ENCODE measurements around the gene KCNH6. TPM values are rescaled to one million over a fixed set of nuclear protein-coding genes. Genes with fewer than 3 reads are reported as not detected.
A peak's percentile ranks its signal among the peaks of the same experiment; 100 is the strongest.

KCNH6 gene
- total and polyA plus RNA-seq, 9 of the 15 experiments (the other 6 are each of a cell fraction or from before 2014, with no cell fraction given), result not detected

DNA sequence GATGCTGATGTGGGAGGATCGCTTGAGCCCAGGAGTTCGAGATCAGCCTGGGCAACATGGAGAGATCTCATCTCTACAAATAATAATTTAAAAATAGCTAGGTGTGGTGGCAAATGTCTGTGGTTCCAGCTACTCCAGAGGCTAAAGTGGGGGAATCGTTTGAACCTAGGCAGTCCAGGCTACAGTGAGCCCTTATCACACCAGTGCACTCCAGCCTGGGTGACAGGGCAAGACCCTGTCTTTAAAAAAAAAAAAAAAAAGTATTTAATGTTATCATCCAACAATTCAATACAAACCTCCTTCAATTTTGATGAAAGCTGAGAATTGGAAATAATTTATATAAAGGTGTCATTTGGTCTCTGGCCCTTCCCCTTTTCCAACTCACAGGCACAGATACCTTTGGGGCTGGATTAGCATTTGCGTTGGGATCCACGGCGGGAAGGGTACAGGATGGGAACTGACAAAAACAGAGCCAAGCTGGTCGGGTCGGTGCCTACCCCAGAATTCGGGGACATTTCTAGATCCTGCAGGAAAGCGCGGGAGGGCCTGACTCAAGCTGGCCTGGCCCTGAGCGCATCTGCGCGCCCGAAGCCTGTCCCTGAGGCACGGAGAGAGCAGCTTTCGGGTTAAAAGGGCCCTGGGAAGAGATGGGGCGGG, 26.3 kb downstream of the KCNH6 start (continued):
- TF ChIP-seq, protein P1, sequence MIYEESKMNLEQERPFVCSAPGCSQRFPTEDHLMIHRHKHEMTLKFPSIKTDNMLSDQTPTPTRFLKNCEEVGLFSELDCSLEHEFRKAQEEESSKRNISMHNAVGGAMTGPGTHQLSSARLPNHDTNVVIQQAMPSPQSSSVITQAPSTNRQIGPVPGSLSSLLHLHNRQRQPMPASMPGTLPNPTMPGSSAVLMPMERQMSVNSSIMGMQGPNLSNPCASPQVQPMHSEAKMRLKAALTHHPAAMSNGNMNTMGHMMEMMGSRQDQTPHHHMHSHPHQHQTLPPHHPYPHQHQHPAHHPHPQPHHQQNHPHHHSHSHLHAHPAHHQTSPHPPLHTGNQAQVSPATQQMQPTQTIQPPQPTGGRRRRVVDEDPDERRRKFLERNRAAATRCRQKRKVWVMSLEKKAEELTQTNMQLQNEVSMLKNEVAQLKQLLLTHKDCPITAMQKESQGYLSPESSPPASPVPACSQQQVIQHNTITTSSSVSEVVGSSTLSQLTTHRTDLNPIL (CRISPR knock-in tag; IDR thresholded peaks at IDR 0.05), result no peak
- TF ChIP-seq MECOM (CRISPR knock-in tag; IDR thresholded peaks at IDR 0.05) (no peak), NCOA4 (IDR thresholded peaks at IDR 0.05; ENCODE audit: partially characterized antibody) (no peak), SMAD3 (CRISPR knock-in tag; conservative IDR thresholded peaks at IDR 0.05) (no peak), SPI1 (IDR thresholded peaks at IDR 0.05; ENCODE audit: borderline replicate concordance, low read depth, low read length) (0 out of 2 replicates have a peak, but pooled peaks have one; percentile 42), PCBP2 (IDR thresholded peaks at IDR 0.05; ENCODE audit: low read depth, low read length, poor library complexity, severe bottlenecking) (no peak), TAL1 (IDR thresholded peaks at IDR 0.05) (peak; percentile 64; the same call in 1 of the 2 replicates), XRCC4 (IDR thresholded peaks at IDR 0.05; ENCODE audit: extremely low read depth, insufficient read depth, insufficient read length) (no peak), MCM3 (IDR thresholded peaks at IDR 0.05) (no peak), ZNF263 (CRISPR knock-in tag; IDR thresholded peaks at IDR 0.05; ENCODE audit: borderline replicate concordance) (no peak), POU5F1 (IDR thresholded peaks at IDR 0.05; ENCODE audit: borderline replicate concordance, low read depth, low read length, partially characterized antibody) (no peak), ZFPM2 (CRISPR knock-in tag; IDR thresholded peaks at IDR 0.05) (no peak), ZNF274 (IDR thresholded peaks at IDR 0.05; ENCODE audit: borderline replicate concordance, low read depth, low read length) (no peak)
- TF ChIP-seq, protein P2, sequence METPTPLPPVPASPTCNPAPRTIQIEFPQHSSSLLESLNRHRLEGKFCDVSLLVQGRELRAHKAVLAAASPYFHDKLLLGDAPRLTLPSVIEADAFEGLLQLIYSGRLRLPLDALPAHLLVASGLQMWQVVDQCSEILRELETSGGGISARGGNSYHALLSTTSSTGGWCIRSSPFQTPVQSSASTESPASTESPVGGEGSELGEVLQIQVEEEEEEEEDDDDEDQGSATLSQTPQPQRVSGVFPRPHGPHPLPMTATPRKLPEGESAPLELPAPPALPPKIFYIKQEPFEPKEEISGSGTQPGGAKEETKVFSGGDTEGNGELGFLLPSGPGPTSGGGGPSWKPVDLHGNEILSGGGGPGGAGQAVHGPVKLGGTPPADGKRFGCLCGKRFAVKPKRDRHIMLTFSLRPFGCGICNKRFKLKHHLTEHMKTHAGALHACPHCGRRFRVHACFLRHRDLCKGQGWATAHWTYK (CRISPR knock-in tag; IDR thresholded peaks at IDR 0.05), result no peak
- TF ChIP-seq, protein P3, sequence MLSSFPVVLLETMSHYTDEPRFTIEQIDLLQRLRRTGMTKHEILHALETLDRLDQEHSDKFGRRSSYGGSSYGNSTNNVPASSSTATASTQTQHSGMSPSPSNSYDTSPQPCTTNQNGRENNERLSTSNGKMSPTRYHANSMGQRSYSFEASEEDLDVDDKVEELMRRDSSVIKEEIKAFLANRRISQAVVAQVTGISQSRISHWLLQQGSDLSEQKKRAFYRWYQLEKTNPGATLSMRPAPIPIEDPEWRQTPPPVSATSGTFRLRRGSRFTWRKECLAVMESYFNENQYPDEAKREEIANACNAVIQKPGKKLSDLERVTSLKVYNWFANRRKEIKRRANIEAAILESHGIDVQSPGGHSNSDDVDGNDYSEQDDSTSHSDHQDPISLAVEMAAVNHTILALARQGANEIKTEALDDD (IDR thresholded peaks at IDR 0.05), result no peak
- TF ChIP-seq, protein P4, sequence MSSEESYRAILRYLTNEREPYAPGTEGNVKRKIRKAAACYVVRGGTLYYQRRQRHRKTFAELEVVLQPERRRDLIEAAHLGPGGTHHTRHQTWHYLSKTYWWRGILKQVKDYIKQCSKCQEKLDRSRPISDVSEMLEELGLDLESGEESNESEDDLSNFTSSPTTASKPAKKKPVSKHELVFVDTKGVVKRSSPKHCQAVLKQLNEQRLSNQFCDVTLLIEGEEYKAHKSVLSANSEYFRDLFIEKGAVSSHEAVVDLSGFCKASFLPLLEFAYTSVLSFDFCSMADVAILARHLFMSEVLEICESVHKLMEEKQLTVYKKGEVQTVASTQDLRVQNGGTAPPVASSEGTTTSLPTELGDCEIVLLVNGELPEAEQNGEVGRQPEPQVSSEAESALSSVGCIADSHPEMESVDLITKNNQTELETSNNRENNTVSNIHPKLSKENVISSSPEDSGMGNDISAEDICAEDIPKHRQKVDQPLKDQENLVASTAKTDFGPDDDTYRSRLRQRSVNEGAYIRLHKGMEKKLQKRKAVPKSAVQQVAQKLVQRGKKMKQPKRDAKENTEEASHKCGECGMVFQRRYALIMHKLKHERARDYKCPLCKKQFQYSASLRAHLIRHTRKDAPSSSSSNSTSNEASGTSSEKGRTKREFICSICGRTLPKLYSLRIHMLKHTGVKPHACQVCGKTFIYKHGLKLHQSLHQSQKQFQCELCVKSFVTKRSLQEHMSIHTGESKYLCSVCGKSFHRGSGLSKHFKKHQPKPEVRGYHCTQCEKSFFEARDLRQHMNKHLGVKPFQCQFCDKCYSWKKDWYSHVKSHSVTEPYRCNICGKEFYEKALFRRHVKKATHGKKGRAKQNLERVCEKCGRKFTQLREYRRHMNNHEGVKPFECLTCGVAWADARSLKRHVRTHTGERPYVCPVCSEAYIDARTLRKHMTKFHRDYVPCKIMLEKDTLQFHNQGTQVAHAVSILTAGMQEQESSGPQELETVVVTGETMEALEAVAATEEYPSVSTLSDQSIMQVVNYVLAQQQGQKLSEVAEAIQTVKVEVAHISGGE (CRISPR knock-in tag; IDR thresholded peaks at IDR 0.05), result no peak
